SK-N-SH (cell line): Measurements from ENCODE around the gene ZSCAN22. TPM values are rescaled to one million over a fixed set of nuclear protein-coding genes. Genes with fewer than 3 reads are reported as not detected.
A peak's percentile ranks its signal among the peaks of the same experiment; 100 is the strongest.

Experiments used
- CTCF ChIA-PET: fragments of 300-600, 350-600 bp; formaldehyde crosslinking; extraction: SDS; loops from one replicate; lab custom pipeline; 2021; lab: Yijun Ruan, JAX
- POLR2A ChIA-PET: fragments of 350-600 bp; sonication (Branson Sonifier 250); formaldehyde crosslinking; extraction: SDS; loops from one replicate; lab custom pipeline; 2020; ENCODE audit warnings: antibody characterized with exemption, inconsistent platforms; lab: Yijun Ruan, JAX
- DNase-seq: peaks from one replicate; pipeline ENCODE4 v3.0.0; 2012
- H2AFZ ChIP-seq: fragments of 200-600 bp; sonication (generic); 2 replicates; pipeline ENCODE4 v1.8.1; 2016; ENCODE audit warnings: antibody characterized with exemption, mild to moderate bottlenecking, low read depth
- H3F3A ChIP-seq: fragments of 200-600 bp; sonication (generic); replicated peaks from 2 replicates; pipeline ENCODE3; 2016; ENCODE audit warnings: antibody characterized with exemption, mild to moderate bottlenecking; ENCODE audit not compliant: insufficient read depth
- H3K27ac ChIP-seq, 2 experiments: fragments of 200-500 bp in 1 of 2; fragments of 200-600 bp in 1 of 2; sonication (Bioruptor generic) in 1 of 2; sonication (generic), shearing (Covaris generic) in 1 of 2; 2 replicates each; pipeline versions ENCODE4 v1.5.1 to v1.6.1; 2014 to 2016; ENCODE audit warnings: low read depth in 2 of 2, inconsistent platforms in 1 of 2, low read length in 1 of 2, mild to moderate bottlenecking in 1 of 2, mixed read lengths in 1 of 2
- H3K27me3 ChIP-seq: fragments of 200-600 bp; sonication (generic), shearing (Covaris generic); 2 replicates; pipeline ENCODE4 v1.6.1; 2016; ENCODE audit warnings: mixed run types; ENCODE audit not compliant: insufficient read depth
- H3K36me3 ChIP-seq, 2 experiments: fragments of 200-500 bp in 1 of 2; fragments of 200-600 bp in 1 of 2; sonication (Bioruptor generic) in 1 of 2; sonication (generic) in 1 of 2; replicated peaks in 1 of 2; 2 replicates each; pipeline versions ENCODE3 to v1.5.1; 2014 to 2016; ENCODE audit warnings: low read length in 1 of 2, mild to moderate bottlenecking in 1 of 2; ENCODE audit not compliant: insufficient read depth in 2 of 2, control insufficient read depth in 1 of 2
- H3K4me1 ChIP-seq, 2 experiments: fragments of 200-500 bp in 1 of 2; fragments of 200-600 bp in 1 of 2; sonication (Bioruptor generic) in 1 of 2; sonication (generic), shearing (Covaris generic) in 1 of 2; 2 replicates each; pipeline versions ENCODE4 v1.5.1 to v1.6.1; 2014 to 2016; ENCODE audit warnings: low read depth in 1 of 2, low read length in 1 of 2, mixed run types in 1 of 2; ENCODE audit not compliant: insufficient read depth in 2 of 2, control insufficient read depth in 1 of 2
- H3K4me2 ChIP-seq: fragments of 200-600 bp; sonication (generic), shearing (Covaris generic); 2 replicates; pipeline ENCODE4 v1.6.1; 2017; ENCODE audit warnings: mixed run types
- H3K4me3 ChIP-seq, 2 experiments: fragments of 200-500 bp in 1 of 2; fragments of 200-600 bp in 1 of 2; sonication (Bioruptor generic) in 1 of 2; sonication (generic), shearing (Covaris generic) in 1 of 2; 2 replicates each; pipeline versions ENCODE4 v1.5.1 to v1.8.1; 2014 to 2016; ENCODE audit warnings: low read depth in 2 of 2, inconsistent platforms in 1 of 2, low read length in 1 of 2, mild to moderate bottlenecking in 1 of 2, mixed read lengths in 1 of 2, moderate library complexity in 1 of 2
- H3K79me2 ChIP-seq: fragments of 200-600 bp; sonication (generic); 2 replicates; pipeline ENCODE4 v1.8.1; 2017; ENCODE audit warnings: mild to moderate bottlenecking; ENCODE audit not compliant: insufficient read depth
- H3K9ac ChIP-seq: fragments of 200-600 bp; sonication (generic); 2 replicates; pipeline ENCODE4 v1.6.1; 2017; ENCODE audit warnings: mixed run types
- H3K9me2 ChIP-seq: fragments of 200-600 bp; sonication (generic); 2 replicates; pipeline ENCODE4 v1.6.1; 2017; ENCODE audit warnings: mixed run types
- H3K9me3 ChIP-seq: fragments of 200-600 bp; sonication (generic); 2 replicates; pipeline ENCODE4 v1.6.1; 2017; ENCODE audit warnings: mixed run types, mild to moderate bottlenecking, moderate library complexity
- H4K20me1 ChIP-seq: fragments of 200-600 bp; sonication (generic); 2 replicates; pipeline ENCODE4 v1.6.1; 2017; ENCODE audit warnings: mild to moderate bottlenecking, mixed run types; ENCODE audit not compliant: insufficient read depth
- FOSL2 ChIP-seq: IDR thresholded peaks from 2 replicates; pipeline ENCODE4 v1.4.0; 2012; ENCODE audit warnings: low read depth, mild to moderate bottlenecking, moderate library complexity, borderline replicate concordance
- GABPA ChIP-seq: IDR thresholded peaks from 2 replicates; pipeline ENCODE4 v1.4.0; 2012; ENCODE audit warnings: low read depth, mild to moderate bottlenecking
- MAX ChIP-seq: IDR thresholded peaks from 2 replicates; pipeline ENCODE4 v1.4.0; 2012; ENCODE audit warnings: low read depth
- MEF2A ChIP-seq: IDR thresholded peaks from 2 replicates; pipeline ENCODE4 v1.4.0; 2012; ENCODE audit warnings: low read depth, borderline replicate concordance
- NFIC ChIP-seq: IDR thresholded peaks from 2 replicates; pipeline ENCODE4 v1.4.0; 2012; ENCODE audit warnings: borderline replicate concordance
- RCOR1 ChIP-seq: fragments of 150-350 bp; IDR thresholded peaks from 2 replicates; pipeline ENCODE4 v1.6.1; 2017; ENCODE audit warnings: antibody characterized with exemption, low read length
- REST ChIP-seq: IDR thresholded peaks from 2 replicates; pipeline ENCODE4 v1.6.1; 2012; ENCODE audit warnings: mild to moderate bottlenecking, low read depth, low read length, moderate library complexity
- RFX5 ChIP-seq: IDR thresholded peaks from 2 replicates; pipeline ENCODE4 v1.6.1; 2012; ENCODE audit warnings: mild to moderate bottlenecking, improper control_type of control experiment, low read length
- RXRA ChIP-seq: IDR thresholded peaks from 2 replicates; pipeline ENCODE4 v1.4.0; 2012; ENCODE audit warnings: low read depth, mild to moderate bottlenecking, borderline replicate concordance
- TAF1 ChIP-seq: IDR thresholded peaks from 2 replicates; pipeline ENCODE4 v1.6.1; 2012; ENCODE audit warnings: low read depth, mild to moderate bottlenecking, low read length, moderate library complexity, borderline replicate concordance
- TCF12 ChIP-seq: IDR thresholded peaks from 2 replicates; pipeline ENCODE4 v1.4.0; 2012
- TEAD4 ChIP-seq: IDR thresholded peaks from 2 replicates; pipeline ENCODE4 v1.4.0; 2012; ENCODE audit warnings: mild to moderate bottlenecking, borderline replicate concordance; ENCODE audit not compliant: insufficient read depth
- WGBS: methylation state at CpG from one replicate; pipeline ENCODE4 v1.1.6; 2017; ENCODE audit warnings: low lambda C conversion rate; 5-methylcytosine and 5-hydroxymethylcytosine counted together
- polyA plus RNA-seq, 3 experiments: library from polyadenylated mRNA; depleted of rRNA; stranded (reverse); fragments of >200 nt; gene quantifications; 2 replicates each; pipeline ENCODE4 v1.2.3, GENCODE V29; 2012
- TF ChIP-seq, protein P1 (sequence below): IDR thresholded peaks from 2 replicates; pipeline ENCODE4 v1.4.0; 2012; ENCODE audit warnings: low read depth, borderline replicate concordance
- TF ChIP-seq, protein P2 (sequence below): fragments of 150-350 bp; IDR thresholded peaks from 2 replicates; pipeline ENCODE4 v1.6.1; 2016; ENCODE audit warnings: mild to moderate bottlenecking, low read depth, low read length

The ZSCAN22 gene
- polyA plus RNA-seq, 1 of the 3 experiments (the other 2 are of a cell fraction): 2.3 TPM

GRCh38 chr19:58385313-58385890, 58.6 kb downstream of the ZSCAN22 start (continued):
- TF ChIP-seq, protein P1, sequence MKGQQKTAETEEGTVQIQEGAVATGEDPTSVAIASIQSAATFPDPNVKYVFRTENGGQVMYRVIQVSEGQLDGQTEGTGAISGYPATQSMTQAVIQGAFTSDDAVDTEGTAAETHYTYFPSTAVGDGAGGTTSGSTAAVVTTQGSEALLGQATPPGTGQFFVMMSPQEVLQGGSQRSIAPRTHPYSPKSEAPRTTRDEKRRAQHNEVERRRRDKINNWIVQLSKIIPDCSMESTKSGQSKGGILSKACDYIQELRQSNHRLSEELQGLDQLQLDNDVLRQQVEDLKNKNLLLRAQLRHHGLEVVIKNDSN: no peak
- TF ChIP-seq, protein P2, sequence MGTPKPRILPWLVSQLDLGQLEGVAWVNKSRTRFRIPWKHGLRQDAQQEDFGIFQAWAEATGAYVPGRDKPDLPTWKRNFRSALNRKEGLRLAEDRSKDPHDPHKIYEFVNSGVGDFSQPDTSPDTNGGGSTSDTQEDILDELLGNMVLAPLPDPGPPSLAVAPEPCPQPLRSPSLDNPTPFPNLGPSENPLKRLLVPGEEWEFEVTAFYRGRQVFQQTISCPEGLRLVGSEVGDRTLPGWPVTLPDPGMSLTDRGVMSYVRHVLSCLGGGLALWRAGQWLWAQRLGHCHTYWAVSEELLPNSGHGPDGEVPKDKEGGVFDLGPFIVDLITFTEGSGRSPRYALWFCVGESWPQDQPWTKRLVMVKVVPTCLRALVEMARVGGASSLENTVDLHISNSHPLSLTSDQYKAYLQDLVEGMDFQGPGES: no peak
- no peak for TF ChIP-seq REST
- TF ChIP-seq, all 33 proteins: peak for 0

DNA sequence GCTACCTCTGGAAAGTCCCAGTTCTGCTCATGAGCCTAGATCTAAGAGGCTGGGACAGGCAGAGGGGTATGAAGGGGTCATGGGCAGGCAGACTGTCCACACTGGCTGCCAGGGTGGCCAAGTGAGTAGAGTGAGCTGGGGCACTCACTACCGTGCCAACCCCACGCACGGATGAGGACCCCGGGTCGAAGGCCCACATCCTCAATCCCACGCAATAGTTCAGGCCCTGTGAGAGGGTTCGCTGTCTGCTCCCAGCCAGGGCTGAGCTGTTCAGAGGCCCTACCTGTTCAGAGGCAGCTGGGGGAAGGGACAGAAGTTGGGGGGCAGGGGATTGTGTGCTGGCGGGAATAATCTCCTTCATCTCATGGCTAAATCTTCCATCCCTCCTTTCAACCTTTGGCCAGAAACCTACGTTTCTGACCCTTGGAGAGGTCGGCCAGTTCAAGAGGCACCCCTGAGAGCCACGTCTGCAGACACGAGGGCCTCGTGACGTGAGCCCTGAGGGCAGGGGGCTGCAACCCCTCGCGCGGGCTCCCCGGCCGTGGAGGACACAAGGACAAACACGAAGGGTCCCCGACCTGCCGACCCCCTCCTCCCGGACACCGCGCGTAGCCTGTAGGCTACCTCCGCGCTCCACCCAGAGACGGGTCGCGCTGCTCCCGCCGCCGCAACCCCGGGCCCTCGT, 59.2 kb downstream of the ZSCAN22 start:
- Histone ChIP-seq H3K27ac (peak overlapping the region; percentile 95 to 99), H3K4me3 (peak overlapping the region; percentile 87 to 92), H3K79me2 (peaks cover 68% of the 10 kb centered on the region), H3K36me3 (peaks cover 20 to 28% of the 10 kb centered on the region in 2 experiments), H3K27me3 (no peaks in the 10 kb centered on the region), H3K9ac (peak overlapping the region; percentile 91), H3K9me2 (no peaks in the 10 kb centered on the region), H4K20me1 (peaks cover 24% of the 10 kb centered on the region), H3K9me3 (no peaks in the 10 kb centered on the region), H3F3A (peaks cover 7% of the 10 kb centered on the region), H3K4me2 (peak overlapping the region; percentile 85), H3K4me1 (peaks cover 21 to 31% of the 10 kb centered on the region in 2 experiments; a peak in 3 of 4 replicates), H2AFZ (no peak overlapping the region)
- POLR2A ChIA-PET: interaction anchor here (2.1 kb wide), 1 partner anchor 23 kb away, joined by 6 read pairs; the partner anchor contains the start of gene ZNF497
- no peak for DNase-seq
- CTCF ChIA-PET: no interaction called here
- no peak for TF ChIP-seq RCOR1
- TF ChIP-seq, protein P1: no peak
- no peak for TF ChIP-seq TAF1
- TF ChIP-seq FOSL2: no peak
- TF ChIP-seq NFIC: no peak
- no peak for TF ChIP-seq GABPA
- TF ChIP-seq RXRA: no peak
- TF ChIP-seq TCF12: no peak
- TF ChIP-seq MEF2A: no peak
- TF ChIP-seq MAX: no peak
- no peak for TF ChIP-seq TEAD4
- TF ChIP-seq RFX5: no peak
- 14% methylated on average over 21 of the region's 36 CpGs for WGBS
